HG03175 (cell line): ENCODE results near the gene UBASH3A.
A peak's percentile ranks its signal among the peaks of the same experiment; 100 is the strongest.
"Not testable (repeated sequence)": the region's sequence is repeated elsewhere in the genome, so short reads cannot be mapped to it uniquely, and the experiment has no call there.

Experiments
- ATAC-seq: cut with Tn5 transposase; IDR thresholded peaks from one replicate; pipeline ENCODE4 v1.9.1; 2021; ENCODE audit warnings: mild to moderate bottlenecking, moderate library complexity; ENCODE audit not compliant: unreplicated experiment

UBASH3A gene

DNA sequence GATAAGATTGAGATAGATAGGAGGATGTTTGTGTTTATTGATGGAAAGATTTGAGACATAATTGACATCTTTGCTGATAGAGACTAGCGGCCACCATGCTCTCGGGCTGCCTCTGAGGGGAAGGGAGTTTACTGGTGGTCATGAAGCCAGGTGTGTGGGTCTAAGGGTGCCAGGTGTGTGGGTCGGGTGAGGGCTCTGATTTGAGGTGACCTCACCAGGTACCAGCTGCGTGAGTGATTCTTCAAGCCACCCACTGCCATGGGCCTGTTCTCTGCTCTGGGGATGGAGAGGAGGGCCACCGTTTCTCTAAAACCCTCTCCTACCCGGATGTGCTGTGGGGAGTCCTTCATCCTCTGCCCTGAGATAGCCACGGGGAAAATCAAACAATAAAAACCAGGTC lies 3.2 kb downstream of the UBASH3A start:
- ATAC-seq: no peak

DNA sequence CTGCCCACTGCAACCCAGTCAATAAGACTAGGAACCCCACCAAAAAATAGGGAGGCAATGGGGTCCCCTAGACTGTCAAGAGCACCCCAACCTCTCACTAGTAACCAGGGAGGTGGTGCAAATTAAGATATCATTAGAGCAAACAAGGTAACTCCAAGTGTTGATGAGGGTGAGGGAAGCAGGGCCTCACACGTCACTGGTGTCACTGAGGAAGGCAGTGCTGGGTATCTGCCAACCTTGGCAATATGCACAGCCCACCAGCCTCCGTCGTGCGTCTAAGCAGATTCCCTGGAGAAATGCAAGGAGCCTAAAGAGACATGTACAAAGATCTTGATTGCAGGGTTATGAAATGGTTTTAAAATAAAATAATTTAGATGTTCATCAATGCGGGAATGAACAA lies 3.8 kb downstream of the UBASH3A start:
- ATAC-seq: no peak

- ATAC-seq: not testable (repeated sequence)
Measured at GRCh38 chr21:42408718-42409117, 5.0 kb downstream of the UBASH3A start.

DNA sequence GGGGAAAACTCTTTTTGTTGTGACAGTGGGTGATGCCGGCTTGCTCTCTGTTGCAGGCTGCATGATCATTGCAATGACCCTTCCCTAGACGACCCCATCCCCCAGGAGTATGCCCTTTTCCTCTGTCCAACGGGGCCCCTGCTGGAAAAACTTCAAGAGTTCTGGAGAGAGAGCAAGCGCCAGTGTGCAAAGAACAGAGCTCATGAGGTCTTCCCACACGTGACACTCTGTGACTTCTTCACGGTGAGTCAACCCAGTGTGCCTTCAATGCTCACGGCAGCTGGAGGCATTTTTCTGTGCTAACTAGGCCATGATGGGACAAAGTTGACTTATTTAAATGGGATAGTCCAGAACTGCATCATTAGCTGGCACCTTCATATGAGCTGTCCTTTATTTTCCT lies 5.7 kb downstream of the UBASH3A start:
- no peak for ATAC-seq

GRCh38 chr21:42411197-42411869 lies 7.6 kb downstream of the UBASH3A start:
- no peak for ATAC-seq

- ATAC-seq: no peak
Measured at GRCh38 chr21:42411891-42412635, 8.4 kb downstream of the UBASH3A start.

GRCh38 chr21:42412636-42412933 lies 8.9 kb downstream of the UBASH3A start:
- ATAC-seq: no peak

DNA sequence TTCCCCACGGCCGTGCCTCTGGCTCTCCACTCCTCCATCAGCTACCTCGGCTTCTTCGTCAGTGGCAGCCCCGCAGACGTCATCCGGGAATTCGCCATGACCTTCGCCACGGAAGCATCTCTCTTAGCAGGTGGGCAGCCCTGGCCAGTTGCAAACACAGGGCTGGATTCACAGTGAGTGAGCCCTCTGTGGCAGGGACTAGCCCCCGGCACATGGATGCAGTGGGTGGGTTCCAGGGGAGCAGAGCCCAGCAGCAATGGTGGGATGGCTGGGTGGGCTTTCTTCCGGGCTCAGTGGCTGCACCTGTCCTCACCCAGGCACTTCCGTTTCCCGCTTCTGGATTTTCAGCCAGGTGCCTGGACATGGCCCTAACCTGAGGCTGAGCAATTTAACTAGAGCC lies 9.4 kb downstream of the UBASH3A start:
- no peak for ATAC-seq

- ATAC-seq: no peak
Measured at GRCh38 chr21:42413500-42413899, 9.8 kb downstream of the UBASH3A start.

- no peak for ATAC-seq
Measured at GRCh38 chr21:42414066-42414465, 10.4 kb downstream of the UBASH3A start.

DNA sequence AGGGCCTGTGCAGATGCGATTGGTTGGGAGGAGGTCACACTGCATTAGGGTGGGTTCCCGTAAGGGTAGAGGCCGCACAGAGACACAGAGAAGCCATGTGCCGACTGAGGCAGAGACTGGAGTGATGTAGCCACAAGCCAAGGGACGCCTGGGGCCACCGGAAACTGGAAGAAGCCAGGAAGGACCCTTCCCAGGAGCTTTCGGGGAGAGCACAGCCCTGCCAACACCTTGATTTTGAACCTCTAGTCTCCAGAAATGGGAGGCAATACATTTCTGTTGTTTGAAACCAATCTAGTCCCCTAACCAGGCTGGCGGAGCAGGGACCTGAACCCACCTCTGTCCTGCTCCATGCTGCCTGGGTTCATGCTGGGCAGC lies 10.8 kb downstream of the UBASH3A start:
- no peak for ATAC-seq

DNA sequence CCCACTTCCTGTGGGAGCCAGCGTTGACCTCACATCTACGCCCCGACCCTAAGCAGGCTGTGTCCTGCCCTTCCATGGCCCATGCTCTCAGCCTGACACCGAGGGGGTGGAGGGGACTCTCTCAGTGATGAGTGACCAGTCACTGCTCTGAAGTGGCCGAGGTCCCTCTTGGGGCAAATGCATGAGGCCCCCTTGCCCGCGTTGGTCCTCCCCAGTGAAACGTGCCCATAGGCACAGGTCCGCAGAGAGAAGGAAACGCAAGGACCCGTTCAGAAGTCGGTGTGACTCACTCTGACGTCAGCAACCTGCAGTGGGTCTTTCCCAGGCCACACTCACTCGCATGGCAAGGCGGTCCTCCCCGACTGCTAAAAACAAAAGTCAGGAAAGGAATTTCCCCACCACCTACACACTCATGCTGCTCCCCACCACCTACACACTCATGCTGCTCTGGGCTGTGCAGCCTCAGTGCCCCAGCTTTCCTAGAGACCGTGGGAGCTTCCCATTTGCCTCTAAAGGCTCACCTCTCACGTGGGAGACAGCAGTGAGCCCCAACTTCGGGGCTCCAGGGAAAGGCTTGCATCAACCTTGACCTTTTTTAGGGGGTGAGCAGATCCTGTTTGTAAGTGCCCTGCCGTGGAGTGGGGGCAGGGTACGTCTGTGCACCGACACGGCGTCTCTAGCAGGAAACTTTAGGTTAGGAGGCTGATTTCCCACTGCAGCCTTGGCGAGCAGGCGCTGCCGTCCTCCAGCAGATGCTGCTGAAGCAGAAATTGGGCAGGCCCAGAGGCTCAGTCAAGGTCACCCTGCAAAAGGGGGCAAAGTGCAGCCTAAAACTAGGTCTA lies 11.4 kb downstream of the UBASH3A start:
- peak; percentile 70 for ATAC-seq

DNA sequence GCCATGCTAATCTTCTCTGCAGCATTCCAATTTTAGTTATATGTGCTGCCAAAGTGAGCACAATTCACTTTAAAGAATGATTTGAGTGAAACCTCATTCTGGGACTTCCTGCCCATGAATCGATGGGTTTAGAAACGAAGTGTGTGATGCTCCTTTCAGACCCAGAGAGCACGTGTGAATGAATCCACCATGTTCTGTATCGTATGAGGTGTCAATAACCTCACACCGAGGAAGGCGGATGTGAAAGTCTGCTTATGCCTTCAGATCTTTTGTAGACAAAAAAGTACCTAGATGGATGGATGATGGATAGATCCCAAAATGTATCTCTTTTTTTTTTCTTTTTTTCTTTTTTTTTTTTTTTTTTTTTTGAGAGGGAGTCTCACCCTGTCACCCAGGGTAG lies 13.8 kb downstream of the UBASH3A start:
- peak; percentile 45 for ATAC-seq

GRCh38 chr21:42418886-42419285 lies 15.2 kb downstream of the UBASH3A start:
- ATAC-seq: no peak

GRCh38 chr21:42419845-42420244 lies 16.1 kb downstream of the UBASH3A start:
- no peak for ATAC-seq

GRCh38 chr21:42421018-42421793 lies 17.5 kb downstream of the UBASH3A start:
- ATAC-seq: no peak

- ATAC-seq: peak; percentile 61
Measured at GRCh38 chr21:42423197-42423675, 19.5 kb downstream of the UBASH3A start.

GRCh38 chr21:42423685-42424084 lies 20.0 kb downstream of the UBASH3A start:
- ATAC-seq: no peak

DNA sequence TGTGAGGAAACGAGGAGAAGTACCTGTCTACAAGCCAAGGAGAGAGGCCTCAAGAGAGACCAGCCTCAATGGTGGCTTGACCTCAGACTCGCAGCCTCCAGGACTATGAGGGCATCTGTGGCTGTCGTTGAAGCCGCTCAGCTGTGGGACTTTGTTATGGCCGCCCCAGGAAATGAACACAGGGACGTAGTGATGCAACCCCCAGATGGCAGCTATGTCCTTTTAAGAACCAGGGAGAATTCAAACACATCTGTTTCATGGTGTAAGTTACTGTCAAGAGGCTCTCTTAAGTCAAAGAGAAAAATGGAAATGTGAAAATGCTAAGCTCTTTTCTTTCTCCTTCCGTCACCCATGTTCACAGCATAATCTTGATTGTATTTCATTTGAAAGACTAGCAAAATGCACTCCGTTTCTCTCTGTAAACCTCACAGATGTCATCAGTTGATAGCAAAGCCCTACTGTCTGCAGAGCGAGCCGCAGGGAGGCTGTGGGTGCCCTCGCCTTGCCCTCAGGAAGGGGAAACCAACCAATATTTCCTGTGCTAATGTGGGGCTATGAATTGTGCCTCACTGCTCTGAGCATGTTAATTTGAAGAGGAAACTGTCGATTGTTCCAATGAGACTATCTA lies 21.3 kb downstream of the UBASH3A start:
- peak; percentile 54 for ATAC-seq

DNA sequence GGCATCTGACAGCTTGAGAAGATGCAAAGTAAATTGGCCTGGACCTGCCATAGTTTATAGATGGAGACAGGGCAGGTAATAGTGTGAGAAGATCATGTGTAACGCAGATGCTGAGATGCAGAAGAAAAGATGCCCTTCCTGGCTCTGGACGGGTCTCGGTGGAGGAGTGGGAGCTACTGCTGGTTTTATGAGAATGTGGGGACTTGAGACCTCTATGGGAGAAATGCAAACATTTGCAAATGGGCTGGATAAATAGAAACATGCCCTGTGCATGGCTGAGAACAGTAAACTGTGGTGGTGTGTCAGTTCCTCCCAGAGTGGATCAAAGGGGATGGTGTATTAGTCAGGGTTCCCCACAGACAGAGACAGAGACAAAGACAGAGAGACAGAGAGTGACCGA lies 21.9 kb downstream of the UBASH3A start:
- ATAC-seq: no peak

DNA sequence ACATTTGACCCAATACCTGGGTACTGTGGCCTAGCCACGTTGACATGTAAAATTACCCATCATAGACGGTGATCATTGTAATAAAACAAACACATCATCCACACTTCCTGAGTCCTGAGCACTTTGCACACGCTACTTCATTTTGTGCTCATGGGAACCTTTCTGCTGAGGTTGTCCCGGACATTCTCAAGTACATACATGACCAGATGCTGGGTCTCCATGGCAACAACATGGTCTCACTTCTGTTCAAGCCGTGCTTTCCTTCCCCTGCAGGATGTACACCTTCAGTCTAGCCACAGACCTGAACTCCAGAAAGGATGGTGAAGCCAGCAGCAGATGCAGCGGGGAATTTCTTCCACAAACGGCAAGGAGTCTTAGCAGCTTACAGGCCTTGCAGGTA lies 22.7 kb downstream of the UBASH3A start:
- no peak for ATAC-seq
